Endothelial cell of umbilical vein (primary cell): ENCODE results near the gene KASH5. TPM values are rescaled to one million over a fixed set of nuclear protein-coding genes. Genes with fewer than 3 reads are reported as not detected.

ENCODE experiments used
- BruUV-seq: library from RNA; stranded (reverse); fragments of 400-500 nt; replicated peaks from 2 replicates; lab custom pipeline; 2021; lab: Mats Ljungman, UMichigan
- CTCF ChIA-PET: fragments of 300-600, 350-600 bp; sonication (Branson Sonifier 250); formaldehyde crosslinking; loops from one replicate; lab custom pipeline; 2021; ENCODE audit warnings: antibody characterized with exemption, inconsistent platforms; lab: Charles Lee
- POLR2A ChIA-PET: fragments of 300-600, 350-600 bp; sonication (Branson Sonifier 250); formaldehyde crosslinking; loops from one replicate; lab custom pipeline; 2021; ENCODE audit warnings: antibody characterized with exemption, inconsistent platforms; lab: Charles Lee
- DNase-seq: peaks from one replicate; pipeline ENCODE4 v3.0.0-alpha.2; 2011; ENCODE audit warnings: low read depth, low spot score
- FAIRE-seq: peaks from 2 replicates; lab custom pipeline; 2011; peaks lifted over from hg19 to GRCh38; lab: Jason Lieb, UNC
- H2AFZ ChIP-seq: 2 replicates; pipeline ENCODE4 v1.6.0; 2012; ENCODE audit warnings: low read depth, low read length, control low read depth, inconsistent platforms
- H3K27ac ChIP-seq: 2 replicates; pipeline ENCODE4 v1.5.1; 2011; ENCODE audit warnings: low read depth, mild to moderate bottlenecking, control low read depth, low read length, moderate library complexity; ENCODE audit not compliant: insufficient read depth
- H3K27me3 ChIP-seq, 2 experiments: 2 replicates each; pipeline versions ENCODE4 v1.6.0 to v1.6.1; 2011; ENCODE audit warnings: low read length in 2 of 2, mixed read lengths in 1 of 2; ENCODE audit not compliant: control insufficient read depth in 2 of 2, insufficient read depth in 2 of 2
- H3K36me3 ChIP-seq, 2 experiments: 2 replicates in 1 of 2; 3 replicates in 1 of 2; pipeline ENCODE4 v1.5.1; 2011; ENCODE audit warnings: low read length in 2 of 2, mild to moderate bottlenecking in 1 of 2, moderate library complexity in 1 of 2; ENCODE audit not compliant: control insufficient read depth in 2 of 2, insufficient read depth in 2 of 2; ENCODE audit errors: extremely low read depth in 1 of 2
- H3K4me1 ChIP-seq: 3 replicates; pipeline ENCODE4 v1.5.1; 2011; ENCODE audit warnings: mild to moderate bottlenecking, low read length; ENCODE audit not compliant: control insufficient read depth, insufficient read depth; ENCODE audit errors: extremely low read depth
- H3K4me2 ChIP-seq: 2 replicates; pipeline ENCODE4 v1.6.1; 2011; ENCODE audit warnings: low read length, control low read depth, mixed read lengths; ENCODE audit not compliant: insufficient read depth
- H3K4me3 ChIP-seq, 3 experiments: fragments of 200-600 bp in 1 of 3; sonication (generic), shearing (Covaris generic) in 1 of 3; replicated peaks in 1 of 3; 2 replicates each; pipeline ENCODE4 v1.5.1; 2011 to 2016; ENCODE audit warnings: control low read depth in 3 of 3, low read length in 3 of 3, mild to moderate bottlenecking in 2 of 3, inconsistent platforms in 1 of 3, low read depth in 1 of 3, moderate library complexity in 1 of 3; ENCODE audit not compliant: insufficient read depth in 1 of 3
- H3K79me2 ChIP-seq: 2 replicates; pipeline ENCODE4 v1.6.0; 2012; ENCODE audit warnings: low read length, inconsistent platforms; ENCODE audit not compliant: control insufficient read depth, insufficient read depth
- H3K9ac ChIP-seq: replicated peaks from 2 replicates; pipeline ENCODE3; 2011; ENCODE audit warnings: low read length, control low read depth; ENCODE audit not compliant: insufficient read depth; ENCODE audit errors: extremely low read depth
- H3K9me1 ChIP-seq: replicated peaks from 3 replicates; pipeline ENCODE4 v1.6.0; 2011; ENCODE audit warnings: mild to moderate bottlenecking, low read length; ENCODE audit not compliant: control insufficient read depth, insufficient read depth; ENCODE audit errors: extremely low read depth
- H3K9me3 ChIP-seq: replicated peaks from 2 replicates; pipeline ENCODE4 v1.5.1; 2012; ENCODE audit warnings: low read length, inconsistent platforms; ENCODE audit not compliant: control insufficient read depth, insufficient read depth
- H4K20me1 ChIP-seq: replicated peaks from 2 replicates; pipeline ENCODE3; 2011; ENCODE audit warnings: mild to moderate bottlenecking, low read length; ENCODE audit not compliant: control insufficient read depth, insufficient read depth; ENCODE audit errors: extremely low read depth
- FOS ChIP-seq: IDR thresholded peaks from 2 replicates; pipeline ENCODE4 v1.6.1; 2011; ENCODE audit warnings: mild to moderate bottlenecking, low read length, moderate library complexity, borderline replicate concordance; ENCODE audit not compliant: insufficient read depth
- MYC ChIP-seq: IDR thresholded peaks from one replicate; pipeline ENCODE4 v1.6.1; 2011; ENCODE audit warnings: mild to moderate bottlenecking, low read depth, low read length
- POLR2A ChIP-seq: IDR thresholded peaks from 2 replicates; pipeline ENCODE4 v1.6.1; 2012; ENCODE audit warnings: low read depth, mild to moderate bottlenecking, control low read depth, low read length
- POLR2AphosphoS5 ChIP-seq: IDR thresholded peaks from 2 replicates; pipeline ENCODE4 v1.6.1; 2012; ENCODE audit warnings: low read depth, mild to moderate bottlenecking, control low read depth, low read length, moderate library complexity; ENCODE audit not compliant: insufficient read depth
- dilution Hi-C: fragments of 300-500 bp; cut with MboI; formaldehyde crosslinking; loops from one replicate; pipeline ENCODE4 v1.15.0; 2019; ENCODE audit warnings: low sequenced_read_pairs; ENCODE audit not compliant: extremely low pct_ligation_motif_present
- intact Hi-C: fragments of 100-400 bp; cut with micrococcal nuclease; formaldehyde crosslinking; loops from one replicate; pipeline ENCODE4 v1.10.0; 2022
- polyA plus RNA-seq, 4 experiments: library from polyadenylated mRNA; depleted of rRNA in 3 of 4; stranded (reverse) in 3 of 4; unstranded in 1 of 4; fragments of >200 nt; gene quantifications; 2 replicates each; pipeline versions ENCODE4 v1.2.1 to v1.2.3, GENCODE V29; 2011 to 2012; ENCODE audit warnings: missing spikeins in 1 of 4
- total RNA-seq: library from RNA; stranded (reverse); gene quantifications from 2 replicates; pipeline ENCODE4 v1.2.3, GENCODE V29; 2021
- TF ChIP-seq, protein P1 (sequence below): IDR thresholded peaks from 2 replicates; pipeline ENCODE4 v1.6.1; 2011; ENCODE audit not compliant: insufficient read depth, insufficient read length

Gene KASH5
- total and polyA plus RNA-seq, 2 donors (not counting 3 experiments of a cell fraction or from before 2014, with no cell fraction given) = 0.03 TPM; not detected in 1

DNA sequence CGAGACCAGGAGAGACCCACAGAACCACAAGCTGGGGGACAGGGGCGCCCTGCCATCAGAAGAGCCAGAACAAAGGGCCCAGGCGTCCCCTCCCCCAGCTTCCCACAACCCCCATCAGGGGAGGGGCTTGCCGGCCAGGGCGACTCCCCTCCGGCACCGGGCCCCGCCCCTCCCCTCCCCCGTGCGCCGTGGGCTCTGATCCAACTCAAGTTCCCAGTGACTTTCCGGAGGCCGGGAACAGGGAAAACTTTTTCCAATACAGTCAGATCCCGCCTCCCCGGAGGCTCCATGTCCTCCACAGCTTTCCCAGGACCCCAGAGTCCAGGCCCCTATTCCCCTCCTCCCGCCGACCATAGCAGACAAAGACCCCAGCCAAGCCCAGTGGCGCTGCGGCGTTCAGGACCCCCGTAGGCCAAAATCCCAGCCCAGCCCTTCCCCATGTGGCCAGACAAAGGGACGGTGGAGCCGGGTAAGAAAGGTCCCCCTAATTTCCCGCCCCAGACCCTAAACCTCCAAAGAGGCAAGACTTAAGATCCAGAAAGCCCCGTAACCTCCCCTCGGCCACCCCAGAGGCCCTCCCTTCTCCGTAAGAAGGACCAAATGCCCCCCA lies 26.5 kb upstream of the KASH5 start:
- no peaks in the 10 kb centered on the region for H3K9me1 ChIP-seq
- TF ChIP-seq POLR2AphosphoS5 (peak; percentile 91), POLR2A (peak; percentile 84)
- TF ChIP-seq, protein P1, sequence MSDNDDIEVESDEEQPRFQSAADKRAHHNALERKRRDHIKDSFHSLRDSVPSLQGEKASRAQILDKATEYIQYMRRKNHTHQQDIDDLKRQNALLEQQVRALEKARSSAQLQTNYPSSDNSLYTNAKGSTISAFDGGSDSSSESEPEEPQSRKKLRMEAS = no peak
- peak; percentile 96 for FAIRE-seq

DNA sequence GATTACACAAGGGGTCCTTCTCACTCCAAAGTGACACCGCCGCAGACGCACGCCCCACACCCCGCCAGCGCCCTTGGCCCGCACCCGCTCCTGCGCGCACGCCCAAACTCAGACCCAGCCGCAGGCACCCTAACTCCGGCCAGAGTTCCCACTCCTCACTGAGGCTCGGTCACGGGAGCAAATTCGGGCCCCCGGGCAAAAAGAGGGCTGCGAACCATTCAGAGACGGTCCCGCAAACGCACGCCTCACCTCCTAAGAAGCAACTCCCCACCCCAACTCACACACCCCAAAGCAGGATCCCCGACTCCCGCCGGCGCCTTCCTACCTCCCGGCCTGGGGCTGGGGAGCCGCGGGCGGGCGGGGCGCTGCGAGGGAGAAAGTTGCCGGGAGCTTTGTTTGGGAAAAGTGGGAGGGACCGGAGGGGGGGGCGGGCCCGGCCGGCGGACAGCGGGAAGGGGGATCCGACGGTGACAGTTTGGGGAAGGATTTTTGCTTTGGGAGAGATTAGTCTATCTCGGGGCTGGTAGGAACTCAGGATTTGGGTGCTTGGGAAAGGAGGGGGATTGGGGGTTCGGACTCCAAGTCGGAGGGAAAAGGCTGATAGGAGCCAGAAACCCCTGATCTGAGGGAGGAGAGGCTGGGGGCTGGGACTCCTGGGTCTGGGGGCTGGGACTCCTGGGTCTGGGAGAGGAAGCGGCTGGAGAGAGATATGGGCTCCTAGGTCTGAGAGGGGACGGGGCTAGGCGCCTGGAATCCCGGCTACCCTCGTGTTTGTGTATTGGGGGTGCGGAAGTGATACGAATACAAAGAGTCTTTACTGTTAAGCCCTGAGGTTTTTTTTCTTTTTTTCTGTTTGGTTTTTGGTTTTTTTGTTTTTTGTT lies 25.8 kb upstream of the KASH5 start, which contains the start of gene TEAD2:
TSS of gene TEAD2 (minus strand) at position 369 of the 881 bp plus-strand sequence. CDS start 2,341 bp downstream, outside the sequence.
- peak; percentile 95 for FAIRE-seq
- CTCF ChIA-PET = interaction anchor here (0.6 to 1.3 kb wide), 13 partner anchors 9 to 244 kb away, joined by 3 read pairs; partner anchors contain the start of gene SLC17A7
- intact Hi-C loops = loop anchor here (2.0 kb wide), 1 partner anchor 31 kb away; no protein-coding TSS in a partner anchor

More for the DNA sequence above, 26.5 kb upstream of the KASH5 start:
- no peaks in the 10 kb centered on the region for H3K9me3 ChIP-seq
- H3K36me3 ChIP-seq = peaks cover 7% of the 10 kb centered on the region in 2 experiments
- H3K4me2 ChIP-seq = peak overlapping the region; percentile 65
- TSS peak; percentile 96 for BruUV-seq
- peak overlapping the region; percentile 91 for H3K27ac ChIP-seq
- H3K79me2 ChIP-seq = peaks cover 36% of the 10 kb centered on the region
- ChIA-PET CTCF (interaction anchor here (0.6 to 1.3 kb wide), 10 partner anchors 17 to 243 kb away, joined by 3 read pairs; no protein-coding TSS in a partner anchor), POLR2A (interaction anchor here (0.5 kb wide), 1 partner anchor 84 kb away, joined by 5 read pairs; no protein-coding TSS in a partner anchor)
- H3K27me3 ChIP-seq = no peaks in the 10 kb centered on the region
- peak; percentile 92 for DNase-seq
- dilution Hi-C loops (no loop called here), intact Hi-C loops (loop anchor here (1.0 to 2.0 kb wide), 2 partner anchors 21 to 31 kb away; no protein-coding TSS in a partner anchor)
- H4K20me1 ChIP-seq = no peaks in the 10 kb centered on the region
- H3K4me3 ChIP-seq = peak overlapping the region; percentile 83 to 97 (median 95)
- H3K9ac ChIP-seq = peak overlapping the region; percentile 98
- peak overlapping the region; percentile 49 for H2AFZ ChIP-seq
- H3K4me1 ChIP-seq = peaks cover 23% of the 10 kb centered on the region

More for the DNA sequence above, 25.8 kb upstream of the KASH5 start, which contains the start of gene TEAD2:
- no peaks in the 10 kb centered on the region for H3K9me3 ChIP-seq
- H3K27me3 ChIP-seq = no peaks in the 10 kb centered on the region
- no peaks in the 10 kb centered on the region for H4K20me1 ChIP-seq
- peaks cover 17% of the 10 kb centered on the region for H3K4me1 ChIP-seq
- peak within 1 kb of the TSS; percentile 82 for H3K4me2 ChIP-seq
- H3K27ac ChIP-seq = peak within 1 kb of the TSS; percentile 91
- H3K36me3 ChIP-seq = peaks cover 7% of the 10 kb centered on the region in 2 experiments
- dilution Hi-C loops = no loop called here
- H3K9ac ChIP-seq = peak within 1 kb of the TSS; percentile 98
- peaks cover 36% of the 10 kb centered on the region for H3K79me2 ChIP-seq
- H3K9me1 ChIP-seq = no peaks in the 10 kb centered on the region
- peak; percentile 63 for DNase-seq
- TF ChIP-seq POLR2AphosphoS5 = peak; percentile 49
- no peak for TF ChIP-seq FOS
- peak; percentile 49 for TF ChIP-seq POLR2A
- no peak for TF ChIP-seq MYC
- POLR2A ChIA-PET = interaction anchor here (0.8 to 1.0 kb wide), 2 partner anchors 13 to 16 kb away, joined by 3 read pairs; no protein-coding TSS in a partner anchor
- peak within 1 kb of the TSS; percentile 83 to 97 (median 95) for H3K4me3 ChIP-seq
- peak within 1 kb of the TSS; percentile 75 for H2AFZ ChIP-seq
- no TSS peak for BruUV-seq
